Activated naive CD8-positive, alpha-beta T cell treated with anti-CD3 and anti-CD28 coated beads, Interleukin-2, amount 50 U/mL, for 16 hours (primary cell): ENCODE measurements around the gene RARG.
"Not testable (repeated sequence)": the region's sequence is repeated elsewhere in the genome, so short reads cannot be mapped to it uniquely, and the experiment has no call there.

Source experiments
- DNase-seq: peaks from one replicate; pipeline ENCODE4 v3.0.0-alpha.2; 2020; ENCODE audit warnings: low read depth, low spot score

RARG gene

GRCh38 chr12:53170876-53171724, 60.9 kb downstream of the RARG start:
- no peak for DNase-seq

- DNase-seq: no peak
Measured at GRCh38 chr12:53170215-53170614, 61.8 kb downstream of the RARG start.

- DNase-seq: no peak
Measured at GRCh38 chr12:53169644-53170043, 62.4 kb downstream of the RARG start.

- no peak for DNase-seq
Measured at GRCh38 chr12:53166837-53167236, 65.2 kb downstream of the RARG start.

- DNase-seq: not testable (repeated sequence)
Measured at GRCh38 chr12:53163008-53163407, 69.0 kb downstream of the RARG start.

- DNase-seq: no peak
Measured at GRCh38 chr12:53161119-53161911, 70.7 kb downstream of the RARG start.

GRCh38 chr12:53160673-53161072, 71.3 kb downstream of the RARG start:
- DNase-seq: no peak
